ENCODE measurements around the gene GAB2.

GAB2 gene

DNA sequence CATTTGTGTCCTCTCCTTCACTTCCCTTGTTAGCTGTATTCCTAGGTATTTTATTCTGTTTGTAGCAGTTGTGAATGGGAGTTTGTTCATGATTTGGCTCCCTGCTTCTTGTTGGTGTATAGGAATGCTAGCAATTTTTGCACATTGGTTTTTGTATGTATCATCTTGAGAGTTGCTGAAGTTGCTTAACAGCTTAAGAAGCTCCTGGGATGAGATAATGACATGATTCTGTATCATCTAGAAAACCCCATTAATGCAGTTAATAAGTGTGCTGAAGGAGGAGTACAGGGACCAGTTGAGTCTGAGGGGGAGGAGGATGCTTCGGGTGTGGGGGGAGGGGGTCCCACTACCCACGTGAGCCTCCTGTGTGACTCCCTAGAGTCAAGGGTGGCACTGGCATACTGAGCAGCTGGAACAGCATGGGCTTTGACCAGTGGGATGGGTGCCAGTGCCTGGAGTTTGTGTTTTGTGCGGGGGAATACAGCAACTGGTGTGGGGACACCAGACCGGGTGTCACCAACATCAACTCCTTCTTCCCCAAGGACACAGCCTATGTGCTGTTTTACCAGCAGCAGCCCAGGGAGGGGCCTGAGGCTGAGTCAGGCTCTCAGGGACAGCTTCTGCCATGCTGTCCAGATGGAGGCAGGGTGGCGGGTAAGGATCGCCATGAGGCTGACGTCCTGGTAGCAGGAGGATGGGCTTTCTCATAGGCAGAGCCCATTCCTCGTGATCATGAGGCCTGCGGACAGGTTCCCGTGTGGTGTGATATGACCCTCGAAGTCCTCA lies 204.8 kb downstream of the GAB2 start:
- DNase-seq (ENCODE audit: low read depth) = no peak
- H3K4me3 ChIP-seq (ENCODE audit: low read depth, low read length) = no peak overlapping the region
- TF ChIP-seq CTCF (IDR thresholded peaks at IDR 0.05; ENCODE audit: low read depth, low read length, missing control alignments) = no peak

GRCh38 chr11:78211565-78211964 lies 206.1 kb downstream of the GAB2 start:
- H3K4me3 ChIP-seq (ENCODE audit: low read depth, low read length) = no peak overlapping the region
- no peak for TF ChIP-seq CTCF (IDR thresholded peaks at IDR 0.05; ENCODE audit: low read depth, low read length, missing control alignments)
- DNase-seq (ENCODE audit: low read depth) = no peak

- no peak for TF ChIP-seq CTCF (IDR thresholded peaks at IDR 0.05; ENCODE audit: low read depth, low read length, missing control alignments)
- no peak for DNase-seq (ENCODE audit: low read depth)
- H3K4me3 ChIP-seq (ENCODE audit: low read depth, low read length) = no peak overlapping the region
Measured at GRCh38 chr11:78210000-78210608, 207.5 kb downstream of the GAB2 start.

- no peak for DNase-seq (ENCODE audit: low read depth)
Measured at GRCh38 chr11:78209478-78209877, 208.1 kb downstream of the GAB2 start.

GRCh38 chr11:78208257-78209165 lies 209.1 kb downstream of the GAB2 start:
- DNase-seq (ENCODE audit: low read depth) = no peak
- no peak for TF ChIP-seq CTCF (IDR thresholded peaks at IDR 0.05; ENCODE audit: low read depth, low read length, missing control alignments)
- H3K4me3 ChIP-seq (ENCODE audit: low read depth, low read length) = no peak overlapping the region

More at GRCh38 chr11:78209478-78209877, 208.1 kb downstream of the GAB2 start:
- no peak for TF ChIP-seq CTCF (IDR thresholded peaks at IDR 0.05; ENCODE audit: low read depth, low read length, missing control alignments)
- no peak overlapping the region for H3K4me3 ChIP-seq (ENCODE audit: low read depth, low read length)

- TF ChIP-seq CTCF (IDR thresholded peaks at IDR 0.05; ENCODE audit: low read depth, low read length, missing control alignments) = no peak
- H3K4me3 ChIP-seq (ENCODE audit: low read depth, low read length) = no peak overlapping the region
- no peak for DNase-seq (ENCODE audit: low read depth)
Measured at GRCh38 chr11:78207532-78208256, 209.9 kb downstream of the GAB2 start.
